Adrenal gland (tissue), 12 donors: ENCODE data around the gene SLC9A3. TPM values are rescaled to one million over a fixed set of nuclear protein-coding genes. Genes with fewer than 3 reads are reported as not detected.
A peak's percentile ranks its signal among the peaks of the same experiment; 100 is the strongest.

ENCODE experiments used
- DNase-seq, 7 donors: peaks; one replicate each; pipeline ENCODE4 v3.0.0-alpha.2; 2019 to 2020
- H3K27ac ChIP-seq, 5 donors: fragments of 200-600 bp; sonication (generic) in 4 of 5; 1 replicate in 3 of 5; 2 replicates in 2 of 5; pipeline versions ENCODE4 v1.5.1 to v1.8.0; 2016 to 2020; ENCODE audit warnings: mild to moderate bottlenecking in 1 of 5
- H3K27me3 ChIP-seq: fragments of 200-600 bp; 2 replicates; pipeline ENCODE4 v1.8.0; 2021
- H3K36me3 ChIP-seq, 2 donors: fragments of 200-600 bp; replicated peaks in 1 of 2; 1 replicate in 1 of 2; 2 replicates in 1 of 2; pipeline versions ENCODE4 v1.5.1 to v1.8.0; 2018 to 2022
- H3K4me1 ChIP-seq, 2 donors: fragments of 200-600 bp; replicated peaks in 1 of 2; 1 replicate in 1 of 2; 2 replicates in 1 of 2; pipeline versions ENCODE4 v1.5.1 to v1.8.0; 2018 to 2021
- H3K4me3 ChIP-seq, 4 donors: fragments of 200-600 bp; sonication (generic) in 3 of 4; one replicate each; pipeline ENCODE4 v1.5.1; 2016 to 2018
- H3K9me3 ChIP-seq, 3 donors: fragments of 200-600 bp; sonication (generic) in 1 of 3; replicated peaks in 1 of 3; 1 replicate in 2 of 3; 2 replicates in 1 of 3; pipeline versions ENCODE4 v1.5.1 to v1.8.0; 2016 to 2021
- CTCF ChIP-seq, 6 experiments: fragments of 450-650 bp in 4 of 6; fragments of 200-600 bp in 2 of 6; sonication (generic) in 1 of 6; IDR thresholded peaks; 1 replicate in 5 of 6; 2 replicates in 1 of 6; pipeline versions ENCODE4 v1.5.1 to v1.8.0; 2016 to 2021; ENCODE audit warnings: antibody characterized with exemption in 6 of 6, mild to moderate bottlenecking in 2 of 6, moderate library complexity in 1 of 6
- POLR2A ChIP-seq, 2 donors: fragments of 450-650 bp; IDR thresholded peaks; one replicate each; pipeline ENCODE4 v1.6.1; 2017; ENCODE audit warnings: antibody characterized with exemption in 2 of 2, mild to moderate bottlenecking in 2 of 2, moderate library complexity in 1 of 2
- WGBS, 4 donors: extraction: QIAGEN DNeasy Blood & Tissue Kit in 2 of 4; methylation state at CpG; one replicate each; pipeline versions ENCODE4 v1.1.5 to v1.1.7; 2013 to 2017; 5-methylcytosine and 5-hydroxymethylcytosine counted together
- intact Hi-C, 2 donors: fragments of 100-400 bp; cut with DNase I; formaldehyde crosslinking; loops; one replicate each; pipeline versions ENCODE4 v1.14.1 to v1.15.0; 2022 to 2023
- polyA plus RNA-seq, 3 donors: library from polyadenylated mRNA; stranded (reverse); fragments of 200-250 nt in 2 of 3; fragments of 350-450 nt in 1 of 3; fragmentation: Illumina TruSeq in 1 of 3; extraction: RNeasy Lipid Tissue Mini Kit (QIAGEN cat#74804) in 1 of 3; gene quantifications; one replicate each; pipeline ENCODE4 v1.2.3, GENCODE V29; 2013 to 2014
- total RNA-seq, 9 donors: library from RNA; depleted of rRNA in 4 of 9; stranded (reverse); fragments of >200 nt in 4 of 9; fragments of 120-200 nt in 1 of 9; fragmentation: NEBNext Ultra II Directional in 1 of 9; extraction: Animal tissue kit (Norgen Biotek cat#: 25700) in 1 of 9; gene quantifications; one replicate each; pipeline versions ENCODE4 v1.1.0 to v1.2.4, GENCODE V29; 2013 to 2023
- donor health status: healthy with polysubstance abuse.
- donor health status: Bipolar disorder and iron deficiency.
- donor health status: DM: yes; HTN: yes; CAD: no.
- donor health status: DM: no; HTN: no; CAD: no.
- donor health status: DM: no; HTN: no; CAD: no.
- donor health status: DM: yes; HTN: yes; CAD: no.

SLC9A3 gene
- total and polyA plus RNA-seq, 12 donors: 0.83 to 5.5 (median 1.7) TPM

DNA sequence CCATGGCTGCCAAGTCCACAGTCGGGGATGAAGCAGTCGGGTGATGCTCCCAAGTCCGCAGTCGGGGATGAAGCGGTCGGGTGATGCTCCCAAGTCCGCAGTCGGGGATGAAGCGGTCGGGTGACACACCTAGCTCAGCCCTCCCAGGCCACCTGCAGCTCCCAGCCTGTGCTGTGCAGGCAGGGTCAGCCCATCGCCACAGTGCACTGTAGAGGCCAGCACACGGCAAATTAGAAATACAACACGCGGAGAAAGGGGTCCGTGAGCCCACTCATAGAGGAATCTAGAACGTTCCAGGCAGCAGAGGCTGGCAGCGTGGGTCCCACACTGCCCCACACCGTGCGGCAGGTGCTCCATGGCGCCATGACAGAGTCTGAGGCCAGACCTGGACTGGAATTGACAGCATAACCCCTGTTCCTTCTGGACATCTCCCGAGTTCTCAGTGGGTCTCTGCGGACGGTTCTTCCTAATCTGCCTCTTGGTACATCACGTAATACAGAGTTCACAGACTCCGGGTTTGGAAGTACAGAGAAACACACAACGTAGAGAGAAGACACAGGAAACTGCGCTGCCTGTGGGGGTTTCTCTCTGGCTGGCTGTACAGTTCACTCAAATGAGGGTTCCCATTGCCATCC, 89.0 kb downstream of the SLC9A3 start:
- intact Hi-C loops: no loop called here
- no peaks in the 10 kb centered on the region for H3K27me3 ChIP-seq
- H3K4me3 ChIP-seq: no peak overlapping the region

DNA sequence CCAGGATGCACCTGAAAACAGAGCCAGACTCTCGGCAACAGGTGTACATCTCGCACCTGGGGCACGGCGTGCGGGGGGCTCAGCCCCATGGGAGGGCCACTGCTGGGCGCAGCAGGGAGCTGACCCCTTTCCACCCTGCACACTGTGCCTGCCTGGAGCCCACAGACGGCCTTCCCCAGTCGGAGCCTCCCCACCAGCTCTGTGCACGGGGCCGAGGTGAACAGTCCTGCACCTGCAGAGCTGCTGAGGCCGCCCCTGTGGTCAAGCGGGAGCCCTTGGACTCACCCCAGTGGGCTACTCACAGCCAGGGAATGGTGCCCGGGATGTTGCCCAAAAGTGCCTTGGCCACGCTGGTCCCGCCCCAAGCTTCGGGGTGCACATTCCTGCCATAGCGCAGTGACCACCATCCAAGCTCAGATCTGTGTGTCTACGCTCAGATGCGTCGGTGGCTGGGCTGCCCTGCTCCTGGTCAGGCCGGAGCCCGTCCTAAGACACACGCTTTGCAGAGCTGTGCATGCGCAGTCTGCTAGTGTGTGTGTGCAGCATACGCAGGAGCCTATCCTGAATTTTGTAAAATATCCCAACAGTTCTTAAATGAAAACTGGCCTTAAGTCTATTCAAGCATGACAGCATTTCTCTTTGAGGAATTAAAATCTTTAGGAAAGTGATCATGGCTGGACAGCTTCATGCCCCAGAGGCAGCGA, 89.7 kb downstream of the SLC9A3 start:
- WGBS, 4 donors: 84 to 94% (median 86%) methylated on average over 13 to 26 of the region's 26 CpGs
- Histone ChIP-seq H3K36me3 (no peaks in the 10 kb centered on the region), H3K4me1 (no peaks in the 10 kb centered on the region), H3K4me3 (no peak overlapping the region), H3K27me3 (no peaks in the 10 kb centered on the region), H3K27ac (no peak overlapping the region), H3K9me3 (no peaks in the 10 kb centered on the region)
- TF ChIP-seq POLR2A (IDR thresholded peaks at IDR 0.05) (no peak), CTCF (IDR thresholded peaks at IDR 0.05) (no peak)
- intact Hi-C loops: no loop called here
- DNase-seq: peak in 3 of 7 donors; percentile 7 to 33 (median 8)

More for the DNA sequence above, 89.0 kb downstream of the SLC9A3 start:
- TF ChIP-seq POLR2A (IDR thresholded peaks at IDR 0.05) (no peak), CTCF (IDR thresholded peaks at IDR 0.05) (no peak)
- H3K4me1 ChIP-seq: peaks cover 0 to 4% of the 10 kb centered on the region in 2 donors
- DNase-seq: peak in 3 of 7 donors; percentile 9 to 24 (median 12)
- 80 to 90% (median 86%) methylated on average over 23 to 27 of the region's 27 CpGs for WGBS, 4 donors
- no peaks in the 10 kb centered on the region for H3K9me3 ChIP-seq
- no peak overlapping the region for H3K27ac ChIP-seq
- H3K36me3 ChIP-seq: no peaks in the 10 kb centered on the region

DNA sequence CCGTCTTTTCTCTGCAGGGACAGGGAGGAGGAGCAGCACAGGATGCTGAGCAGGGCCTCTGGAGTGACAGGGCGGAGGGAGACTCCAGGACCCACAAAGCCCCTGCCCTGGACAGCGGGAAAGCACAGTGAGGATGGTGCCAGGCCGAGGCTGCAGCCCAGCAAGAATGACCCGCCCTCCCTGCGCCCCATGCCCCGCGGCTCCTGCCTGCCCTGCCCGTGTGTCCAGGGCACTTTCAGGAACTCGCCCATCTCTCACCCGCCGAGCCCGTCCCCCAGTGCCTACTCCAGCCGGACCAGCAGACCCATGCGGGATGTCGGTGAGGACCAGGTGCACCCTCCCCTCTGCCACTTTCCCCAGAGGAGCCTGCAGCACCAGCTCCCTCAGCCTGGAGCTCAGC, 90.4 kb downstream of the SLC9A3 start:
- Histone ChIP-seq H3K4me1 (no peaks in the 10 kb centered on the region), H3K27ac (no peak overlapping the region), H3K36me3 (no peaks in the 10 kb centered on the region), H3K27me3 (no peaks in the 10 kb centered on the region), H3K9me3 (no peaks in the 10 kb centered on the region), H3K4me3 (no peak overlapping the region)
- intact Hi-C loops: no loop called here
- DNase-seq: peak in 3 of 7 donors; percentile 9 to 23 (median 16)
- TF ChIP-seq CTCF (IDR thresholded peaks at IDR 0.05): no peak
- no peak for TF ChIP-seq POLR2A (IDR thresholded peaks at IDR 0.05)
- 80 to 87% (median 84%) methylated on average over 3 to 16 of the region's 16 CpGs for WGBS, 4 donors

DNA sequence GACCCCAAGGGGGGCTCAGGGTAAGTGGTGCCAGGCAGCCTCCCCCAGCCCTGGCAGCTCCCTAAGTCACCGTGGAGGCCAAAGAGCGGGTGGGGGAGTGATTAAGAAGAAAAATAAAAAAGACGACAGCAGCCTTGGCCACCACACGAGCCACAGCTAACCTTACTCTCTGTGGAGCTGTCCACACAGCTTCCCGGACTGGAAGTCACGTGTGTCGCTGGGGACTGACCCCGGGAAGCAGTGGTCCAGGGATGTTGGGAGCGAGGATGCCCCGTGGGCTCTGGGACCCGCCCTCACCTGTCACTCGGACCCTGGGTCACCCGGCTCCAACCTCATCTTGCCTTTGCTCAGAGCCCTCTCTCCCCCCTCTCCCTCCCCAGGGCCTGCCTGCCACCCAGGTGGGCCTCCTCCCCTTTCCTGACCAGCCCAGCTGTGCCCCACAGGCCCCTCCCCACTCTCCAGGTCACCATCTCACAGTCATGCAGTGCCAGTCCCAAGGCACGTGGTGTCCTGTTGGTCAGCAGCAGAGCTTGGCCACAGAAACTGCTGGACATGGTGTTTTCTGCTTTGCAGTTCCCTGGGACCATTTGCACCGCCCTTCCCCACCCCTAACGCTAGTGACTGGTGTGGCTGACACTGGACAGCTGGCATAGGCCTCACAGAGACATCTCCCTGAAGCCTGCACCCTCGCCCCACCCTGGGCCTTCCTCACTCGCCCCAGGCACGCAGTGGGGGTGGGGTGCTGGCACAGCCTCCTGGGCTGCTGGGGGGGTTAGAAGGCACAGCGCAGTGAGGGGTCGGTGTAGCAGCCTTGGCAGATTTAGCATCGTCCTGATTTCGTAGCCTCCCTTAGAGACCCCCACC, 91.1 kb downstream of the SLC9A3 start:
- Histone ChIP-seq H3K27ac (no peak overlapping the region), H3K36me3 (no peaks in the 10 kb centered on the region), H3K27me3 (no peaks in the 10 kb centered on the region), H3K4me3 (no peak overlapping the region), H3K4me1 (no peaks in the 10 kb centered on the region), H3K9me3 (no peaks in the 10 kb centered on the region)
- WGBS, 4 donors: 69 to 78% (median 74%) methylated on average over 15 to 23 of the region's 23 CpGs
- peak in 3 of 7 donors; percentile 10 to 41 (median 18) for DNase-seq
- intact Hi-C loops: no loop called here
- TF ChIP-seq CTCF (IDR thresholded peaks at IDR 0.05) (no peak), POLR2A (IDR thresholded peaks at IDR 0.05) (no peak)
